ENCODE data around the gene UGP2. TPM values are rescaled to one million over a fixed set of nuclear protein-coding genes. Genes with fewer than 3 reads are reported as not detected.

Gene UGP2
- total RNA-seq, 8 experiments from 2014 or later, result 44.1 to 208 (median 52.3) TPM

DNA sequence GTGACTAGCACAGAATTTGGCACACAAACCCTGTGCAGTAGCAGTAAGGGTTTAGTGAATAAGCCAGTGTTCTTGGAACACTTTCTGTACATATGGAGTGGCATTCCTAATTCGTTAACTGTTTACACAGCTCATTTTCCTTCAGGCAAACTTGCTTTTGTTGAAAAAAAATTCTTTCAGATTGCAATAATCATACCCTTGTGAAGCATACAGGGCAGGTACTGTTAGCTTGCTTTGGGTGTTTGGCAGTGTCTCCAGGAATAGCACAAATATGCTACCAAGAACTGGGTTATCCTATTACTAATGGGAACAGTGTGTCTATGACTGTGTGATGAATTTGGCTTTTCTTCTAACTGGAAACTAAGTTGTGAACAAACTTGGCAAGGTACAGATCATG, 33.4 kb downstream of the UGP2 start:
- in situ Hi-C loops (cut with MboI; ENCODE audit: low pct_unique_long_range_greater_than_20kb in 2 of 9, low sequenced_read_pairs in 9 of 9, unreplicated experiment in 9 of 9), result loop anchor here in 3 of 9 experiments (25.0 kb wide), 1 partner anchor 188 kb away; no protein-coding TSS in a partner anchor

DNA sequence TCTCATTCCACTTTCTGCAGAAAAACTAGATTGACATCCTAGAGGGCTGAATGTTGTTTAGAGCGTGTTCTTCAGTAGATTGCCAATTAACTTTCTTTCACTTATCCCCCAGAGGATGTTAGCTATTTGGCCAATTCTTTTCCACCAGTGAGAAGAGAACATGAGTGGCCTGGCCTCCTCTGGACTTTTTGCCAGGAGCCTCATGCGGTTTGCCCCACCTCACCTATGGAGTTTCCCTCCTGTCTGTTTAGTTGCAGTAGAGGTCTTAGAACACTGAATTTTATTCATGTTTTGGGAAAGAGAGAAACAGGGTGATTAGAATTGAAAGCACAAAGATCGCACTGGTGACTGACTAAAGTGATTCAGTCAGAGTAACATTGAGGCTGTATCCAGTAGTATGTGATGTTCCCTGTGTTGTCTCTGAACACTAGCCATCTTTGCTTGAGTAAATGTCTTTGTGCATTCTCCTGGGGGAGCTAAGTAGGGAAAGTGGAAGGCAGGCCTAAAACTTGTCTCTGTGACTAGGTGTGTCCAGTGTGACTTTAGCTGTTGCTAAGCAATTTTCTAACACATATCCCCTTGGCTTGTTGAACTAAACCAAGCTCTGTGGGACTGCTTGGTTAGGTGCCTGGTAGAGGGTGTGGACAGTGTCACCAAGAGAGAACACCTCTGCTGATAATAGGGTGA, 34.0 kb downstream of the UGP2 start:
- in situ Hi-C loops (cut with MboI; ENCODE audit: low pct_unique_long_range_greater_than_20kb in 2 of 9, low sequenced_read_pairs in 9 of 9, unreplicated experiment in 9 of 9), result loop anchor here in 3 of 9 experiments (25.0 kb wide), 1 partner anchor 188 kb away; no protein-coding TSS in a partner anchor
- no peak overlapping the region for H3K4me3 ChIP-seq
- peaks cover 0 to 2% of the 10 kb centered on the region in 2 donors for H3K4me1 ChIP-seq (replicated peaks in 1 of 2)
- H3K27ac ChIP-seq, result no peak overlapping the region
- WGBS, 10 experiments, result 37 to 100% (median 85%) methylated on average over 1 to 3 of the region's 3 CpGs; no CpG with 5 or more reads in 2 of the 10 experiments
- ATAC-seq (replicated peaks in 6 of 8), result peak in 4 of 8 experiments; percentile 36 to 86 (median 73)

More for the DNA sequence above, 33.4 kb downstream of the UGP2 start:
- Histone ChIP-seq H3K4me3 (no peak overlapping the region), H3K27ac (no peak overlapping the region), H3K4me1 (replicated peaks in 1 of 2) (no peaks in the 10 kb centered on the region)
- WGBS, 10 experiments, result 13 to 100% (median 100%) methylated on average over 1 of the region's 1 CpG; no CpG with 5 or more reads in 3 of the 10 experiments
- ATAC-seq (replicated peaks in 6 of 8), result peak in 4 of 8 experiments; percentile 6 to 51 (median 48)

DNA sequence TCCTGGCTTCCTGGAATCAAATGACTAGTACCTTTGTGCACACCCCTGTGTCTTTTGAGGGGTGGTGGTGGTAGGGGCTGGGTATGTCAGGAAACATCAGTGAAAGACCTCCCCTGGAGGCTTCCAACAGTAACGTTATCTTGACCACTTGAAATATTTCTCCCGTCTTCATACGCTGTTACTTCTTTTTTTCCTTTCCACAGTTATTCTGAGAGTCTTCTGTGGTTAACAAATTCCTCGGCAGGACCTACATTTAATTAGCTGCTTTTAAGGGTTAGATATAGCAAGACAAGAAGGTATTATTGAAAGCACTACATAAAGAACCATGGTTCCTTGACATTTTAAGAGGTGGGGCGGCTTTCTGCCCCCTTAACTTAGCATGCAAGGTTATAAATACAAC, 34.6 kb downstream of the UGP2 start:
- peaks cover 0 to 5% of the 10 kb centered on the region in 2 donors for H3K4me1 ChIP-seq (replicated peaks in 1 of 2)
- peak in 1 of 8 experiments; percentile 31 for ATAC-seq (replicated peaks in 6 of 8)
- H3K4me3 ChIP-seq, result no peak overlapping the region
- 50 to 100% (median 94%) methylated on average over 1 to 5 of the region's 5 CpGs; no CpG with 5 or more reads in 1 of the 10 experiments for WGBS, 10 experiments
- no peak overlapping the region for H3K27ac ChIP-seq
- in situ Hi-C loops (cut with MboI; ENCODE audit: low pct_unique_long_range_greater_than_20kb in 2 of 9, low sequenced_read_pairs in 9 of 9, unreplicated experiment in 9 of 9), result loop anchor here in 3 of 9 experiments (25.0 kb wide), 1 partner anchor 189 kb away; no protein-coding TSS in a partner anchor

DNA sequence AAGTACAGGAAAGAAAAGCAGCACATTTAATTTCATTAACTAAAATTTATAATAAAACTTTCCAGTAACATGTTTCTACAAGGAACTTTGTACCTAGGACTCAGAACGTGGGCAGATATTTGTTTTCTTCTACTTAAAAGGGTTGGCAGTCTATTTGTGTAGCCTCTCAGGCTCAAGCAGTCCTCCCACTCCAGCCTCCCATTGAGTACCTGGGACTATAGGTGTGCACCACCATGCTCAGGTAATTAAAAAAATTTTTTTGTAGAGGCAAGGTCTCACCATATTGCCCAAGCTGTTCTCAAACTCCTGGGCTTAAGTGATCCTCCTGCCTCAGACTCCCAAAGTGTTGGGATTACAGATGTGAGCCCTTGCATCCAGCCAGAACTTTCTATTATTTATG, 36.8 kb downstream of the UGP2 start:
- Histone ChIP-seq H3K4me3 (no peak overlapping the region), H3K27ac (no peak overlapping the region), H3K4me1 (replicated peaks in 1 of 2) (peaks cover 0 to 9% of the 10 kb centered on the region in 2 donors)
- no peak for ATAC-seq (replicated peaks in 6 of 8)
- in situ Hi-C loops (cut with MboI; ENCODE audit: low pct_unique_long_range_greater_than_20kb in 2 of 9, low sequenced_read_pairs in 9 of 9, unreplicated experiment in 9 of 9), result loop anchor here in 3 of 9 experiments (25.0 kb wide), 1 partner anchor 191 kb away; no protein-coding TSS in a partner anchor
- 60 to 100% (median 80%) methylated on average over 1 of the region's 1 CpG; no CpG with 5 or more reads in 3 of the 10 experiments for WGBS, 10 experiments

DNA sequence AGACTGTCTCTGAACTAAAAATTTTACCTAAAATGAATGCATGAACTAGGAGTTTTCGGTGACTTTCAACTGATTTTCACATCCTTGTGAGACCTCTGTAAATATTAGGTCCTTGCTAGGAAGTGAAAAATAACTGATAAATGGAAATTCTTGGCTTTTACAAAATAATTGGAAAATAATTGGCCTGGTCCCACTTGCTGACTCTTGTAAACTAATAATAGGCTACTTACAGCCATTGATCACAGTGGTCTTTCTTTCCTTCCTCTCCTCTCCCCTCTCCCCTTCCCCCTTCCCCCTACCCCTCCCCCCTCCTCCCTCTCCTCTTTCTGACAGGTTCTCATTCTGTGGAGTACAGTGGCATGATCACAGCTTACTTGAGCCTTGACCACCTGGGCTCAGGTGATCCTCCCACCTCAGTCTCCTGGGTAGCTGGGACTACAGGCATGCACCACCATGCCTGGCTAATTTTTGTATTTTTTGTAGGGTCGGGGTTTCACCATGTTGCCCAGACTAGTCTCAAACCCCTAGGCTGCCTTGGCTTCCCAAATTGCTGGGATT, 38.3 kb downstream of the UGP2 start:
- 60 to 100% (median 100%) methylated on average over 1 to 2 of the region's 2 CpGs; no CpG with 5 or more reads in 4 of the 10 experiments for WGBS, 10 experiments
- in situ Hi-C loops (cut with MboI; ENCODE audit: low pct_unique_long_range_greater_than_20kb in 2 of 9, low sequenced_read_pairs in 9 of 9, unreplicated experiment in 9 of 9), result loop anchor here in 3 of 9 experiments (25.0 kb wide), 1 partner anchor 193 kb away; no protein-coding TSS in a partner anchor
- Histone ChIP-seq H3K4me1 (replicated peaks in 1 of 2) (peaks cover 0 to 9% of the 10 kb centered on the region in 2 donors), H3K4me3 (no peak overlapping the region), H3K27ac (no peak overlapping the region)
- ATAC-seq (replicated peaks in 6 of 8), result no peak

- Histone ChIP-seq H3K4me1 (replicated peaks in 1 of 2) (peaks cover 0 to 9% of the 10 kb centered on the region in 2 donors), H3K27ac (no peak overlapping the region), H3K4me3 (no peak overlapping the region)
- in situ Hi-C loops (cut with MboI; ENCODE audit: low pct_unique_long_range_greater_than_20kb in 2 of 9, low sequenced_read_pairs in 9 of 9, unreplicated experiment in 9 of 9), result loop anchor here in 3 of 9 experiments (25.0 kb wide), 1 partner anchor 193 kb away; no protein-coding TSS in a partner anchor
- 42 to 100% (median 75%) methylated on average over 1 to 4 of the region's 4 CpGs; no CpG with 5 or more reads in 4 of the 10 experiments for WGBS, 10 experiments
- ATAC-seq (replicated peaks in 6 of 8), result peak in 2 of 8 experiments; percentile 19 to 51
Measured at GRCh38 chr2:63880625-63881024, 38.9 kb downstream of the UGP2 start.

DNA sequence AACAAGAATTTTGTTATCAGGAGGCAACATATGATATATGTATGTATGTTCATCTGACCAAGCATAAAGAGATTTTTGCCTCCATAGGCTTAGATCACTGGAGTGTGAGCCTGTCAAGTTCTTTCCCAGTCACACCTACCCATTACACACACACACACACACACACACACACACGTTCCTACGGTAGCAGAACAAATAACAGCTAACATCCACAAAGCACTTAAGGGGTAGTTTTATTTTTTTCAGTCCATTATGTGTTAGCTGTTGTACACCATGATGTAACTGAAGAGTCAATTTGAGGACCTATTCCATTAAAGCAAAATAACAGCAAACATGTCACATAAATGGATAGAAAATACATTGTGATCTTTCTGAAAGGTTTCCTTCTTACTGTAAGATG, 39.5 kb downstream of the UGP2 start:
- no peak overlapping the region for H3K27ac ChIP-seq
- H3K4me1 ChIP-seq (replicated peaks in 1 of 2), result peaks cover 0 to 9% of the 10 kb centered on the region in 2 donors
- peak in 4 of 8 experiments; percentile 24 to 81 (median 60) for ATAC-seq (replicated peaks in 6 of 8)
- in situ Hi-C loops (cut with MboI; ENCODE audit: low pct_unique_long_range_greater_than_20kb in 2 of 9, low sequenced_read_pairs in 9 of 9, unreplicated experiment in 9 of 9), result loop anchor here in 3 of 9 experiments (25.0 kb wide), 1 partner anchor 194 kb away; no protein-coding TSS in a partner anchor
- H3K4me3 ChIP-seq, result no peak overlapping the region
- WGBS, 10 experiments, result 20 to 100% (median 86%) methylated on average over 1 to 2 of the region's 2 CpGs; no CpG with 5 or more reads in 2 of the 10 experiments

GRCh38 chr2:63882395-63883105, 40.9 kb downstream of the UGP2 start:
- ATAC-seq (replicated peaks in 6 of 8), result no peak
- Histone ChIP-seq H3K4me1 (replicated peaks in 1 of 2) (peaks cover 0 to 9% of the 10 kb centered on the region in 2 donors), H3K27ac (no peak overlapping the region), H3K4me3 (no peak overlapping the region)
- WGBS, 10 experiments, result 75 to 100% (median 87%) methylated on average over 1 to 3 of the region's 3 CpGs; no CpG with 5 or more reads in 1 of the 10 experiments
- in situ Hi-C loops (cut with MboI; ENCODE audit: low pct_unique_long_range_greater_than_20kb in 2 of 9, low sequenced_read_pairs in 9 of 9, unreplicated experiment in 9 of 9), result loop anchor here in 3 of 9 experiments (25.0 kb wide), 1 partner anchor 195 kb away; no protein-coding TSS in a partner anchor

GRCh38 chr2:63886445-63886844, 44.7 kb downstream of the UGP2 start:
- no peak overlapping the region for H3K4me3 ChIP-seq
- in situ Hi-C loops (cut with MboI; ENCODE audit: low pct_unique_long_range_greater_than_20kb in 2 of 9, low sequenced_read_pairs in 9 of 9, unreplicated experiment in 9 of 9), result loop anchor here in 3 of 9 experiments (25.0 kb wide), 1 partner anchor 199 kb away; no protein-coding TSS in a partner anchor
- WGBS, 10 experiments, result 83 to 100% (median 96%) methylated on average over 1 to 2 of the region's 2 CpGs; no CpG with 5 or more reads in 6 of the 10 experiments
- H3K27ac ChIP-seq, result no peak overlapping the region
- peaks cover 0 to 2% of the 10 kb centered on the region in 2 donors for H3K4me1 ChIP-seq (replicated peaks in 1 of 2)
- ATAC-seq (replicated peaks in 6 of 8), result no peak

DNA sequence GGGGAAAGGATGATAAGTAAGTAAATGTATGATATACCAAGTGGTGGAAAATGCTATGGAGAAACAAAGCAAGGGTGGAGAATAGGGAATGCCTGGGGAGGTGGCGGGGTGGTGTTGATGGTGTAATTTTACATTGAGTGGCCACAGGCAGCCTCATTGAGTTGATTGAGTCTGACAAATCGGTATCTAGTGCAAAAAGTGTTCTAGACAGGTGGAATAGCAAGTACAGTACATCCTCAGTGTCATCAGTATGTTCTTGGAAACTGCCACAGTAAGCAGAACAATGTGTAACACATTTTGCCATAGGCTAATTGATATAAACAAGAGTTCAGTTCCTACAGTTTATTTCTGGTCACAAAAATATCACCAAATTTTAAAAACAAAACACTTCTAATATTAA, 46.4 kb downstream of the UGP2 start:
- no peak for ATAC-seq (replicated peaks in 6 of 8)
- WGBS, 10 experiments, result 70 to 100% (median 93%) methylated on average over 1 to 2 of the region's 2 CpGs; no CpG with 5 or more reads in 4 of the 10 experiments
- H3K27ac ChIP-seq, result no peak overlapping the region
- H3K4me3 ChIP-seq, result no peak overlapping the region
- H3K4me1 ChIP-seq (replicated peaks in 1 of 2), result no peaks in the 10 kb centered on the region
- in situ Hi-C loops (cut with MboI; ENCODE audit: low pct_unique_long_range_greater_than_20kb in 2 of 9, low sequenced_read_pairs in 9 of 9, unreplicated experiment in 9 of 9), result loop anchor here in 3 of 9 experiments (25.0 kb wide), 1 partner anchor 201 kb away; no protein-coding TSS in a partner anchor

- WGBS, 10 experiments, result 64 to 100% (median 93%) methylated on average over 2 to 5 of the region's 6 CpGs
- Histone ChIP-seq H3K4me1 (replicated peaks in 1 of 2) (no peaks in the 10 kb centered on the region), H3K27ac (no peak overlapping the region), H3K4me3 (no peak overlapping the region)
- ATAC-seq (replicated peaks in 6 of 8), result peak; percentile 64 to 92 (median 79)
- in situ Hi-C loops (cut with MboI; ENCODE audit: low pct_unique_long_range_greater_than_20kb in 2 of 9, low sequenced_read_pairs in 9 of 9, unreplicated experiment in 9 of 9), result loop anchor here in 3 of 9 experiments (25.0 kb wide), 1 partner anchor 201 kb away; no protein-coding TSS in a partner anchor
Measured at GRCh38 chr2:63888490-63889402, 47.0 kb downstream of the UGP2 start.
